Smooth muscle cell (in vitro differentiated cells): Measurements from ENCODE around the gene HINT3. TPM values are rescaled to one million over a fixed set of nuclear protein-coding genes. Genes with fewer than 3 reads are reported as not detected.

Experiments
- DNase-seq: peaks from one replicate; lab custom pipeline; 2025; ENCODE audit not compliant: unreplicated experiment; lab: John Stamatoyannopoulos, UW
- H2AFZ ChIP-seq: fragments of 200-600 bp; sonication (generic); 2 replicates; pipeline ENCODE4 v1.6.0; 2016; ENCODE audit warnings: antibody characterized with exemption, low read depth, mild to moderate bottlenecking
- H3F3A ChIP-seq: fragments of 200-600 bp; sonication (generic); 2 replicates; pipeline ENCODE4 v1.6.0; 2017; ENCODE audit warnings: antibody characterized with exemption, low read depth
- H3K27ac ChIP-seq: fragments of 200-600 bp; sonication (generic); 2 replicates; pipeline ENCODE4 v1.5.1; 2016; ENCODE audit warnings: low read depth, mild to moderate bottlenecking
- H3K27me3 ChIP-seq: fragments of 200-600 bp; sonication (generic); 2 replicates; pipeline ENCODE4 v1.6.1; 2016; ENCODE audit warnings: low read depth, mild to moderate bottlenecking
- H3K36me3 ChIP-seq: fragments of 200-600 bp; sonication (generic); 2 replicates; pipeline ENCODE4 v1.5.1; 2016; ENCODE audit warnings: low read depth
- H3K4me1 ChIP-seq: fragments of 200-600 bp; sonication (generic); 2 replicates; pipeline ENCODE4 v1.5.1; 2016; ENCODE audit warnings: low read depth
- H3K4me2 ChIP-seq: fragments of 200-600 bp; sonication (generic); 2 replicates; pipeline ENCODE4 v1.6.0; 2016; ENCODE audit warnings: mild to moderate bottlenecking
- H3K4me3 ChIP-seq: fragments of 200-600 bp; sonication (generic); 2 replicates; pipeline ENCODE4 v1.5.1; 2016; ENCODE audit warnings: mild to moderate bottlenecking
- H3K79me2 ChIP-seq: fragments of 200-600 bp; sonication (generic); 2 replicates; pipeline ENCODE4 v1.6.0; 2016; ENCODE audit warnings: low read depth, mild to moderate bottlenecking
- H3K9ac ChIP-seq: fragments of 200-600 bp; sonication (generic); 2 replicates; pipeline ENCODE4 v1.6.0; 2016; ENCODE audit warnings: low read depth
- H3K9me3 ChIP-seq: fragments of 200-600 bp; sonication (generic); replicated peaks from 2 replicates; pipeline ENCODE4 v1.5.1; 2016; ENCODE audit warnings: low read depth
- H4K20me1 ChIP-seq: fragments of 200-600 bp; sonication (generic); 2 replicates; pipeline ENCODE4 v1.6.0; 2016; ENCODE audit warnings: low read depth
- CTCF ChIP-seq: fragments of 200-600 bp; sonication (generic); IDR thresholded peaks from 2 replicates; pipeline ENCODE4 v1.5.1; 2017; ENCODE audit warnings: borderline replicate concordance, mild to moderate bottlenecking, antibody characterized with exemption; ENCODE audit not compliant: insufficient read depth, poor library complexity, severe bottlenecking
- WGBS: methylation state at CpG from one replicate; pipeline ENCODE4 v1.1.7; 2016; ENCODE audit warnings: low lambda C conversion rate; 5-methylcytosine and 5-hydroxymethylcytosine counted together
- polyA plus RNA-seq: library from polyadenylated mRNA; unstranded; fragments of >200 nt; fragmentation: Nextera tagmentation; extraction: Ambion mirVana; gene quantifications from 2 replicates; pipeline ENCODE4 v1.2.1, GENCODE V29; 2016
- total RNA-seq: library from RNA; depleted of rRNA; stranded (reverse); fragments of >200 nt; gene quantifications from 2 replicates; pipeline ENCODE4 v1.2.3, GENCODE V29; 2014

HINT3 gene
- total and polyA plus RNA-seq, 2 experiments from 2014 or later, result 6.8 to 13.1 TPM

- H3K9me3 ChIP-seq, result no peaks in the 10 kb centered on the region
- no peak overlapping the region for H3K27ac ChIP-seq
- no peaks in the 10 kb centered on the region for H4K20me1 ChIP-seq
- H3K4me1 ChIP-seq, result peaks cover 14% of the 10 kb centered on the region
- H3K79me2 ChIP-seq, result no peaks in the 10 kb centered on the region
- H3K36me3 ChIP-seq, result no peaks in the 10 kb centered on the region
- no peak overlapping the region for H3K4me3 ChIP-seq
- DNase-seq, result no peak
- no peak for TF ChIP-seq CTCF
- H3K27me3 ChIP-seq, result no peaks in the 10 kb centered on the region
- no peak overlapping the region for H3K9ac ChIP-seq
- 60% methylated on average over 1 of the region's 1 CpG for WGBS
- H3K4me2 ChIP-seq, result no peak overlapping the region
- peaks cover 29% of the 10 kb centered on the region for H3F3A ChIP-seq
- H2AFZ ChIP-seq, result no peak overlapping the region
Observed at GRCh38 chr6:125939026-125939425, 17.5 kb upstream of the HINT3 start.

- Histone ChIP-seq H4K20me1 (no peaks in the 10 kb centered on the region), H3K27ac (no peak overlapping the region), H3K4me1 (peaks cover 21% of the 10 kb centered on the region), H3K4me3 (no peak overlapping the region), H3F3A (peaks cover 37% of the 10 kb centered on the region), H3K9ac (no peak overlapping the region), H3K36me3 (no peaks in the 10 kb centered on the region), H3K27me3 (no peaks in the 10 kb centered on the region), H3K4me2 (no peak overlapping the region), H2AFZ (no peak overlapping the region), H3K79me2 (no peaks in the 10 kb centered on the region), H3K9me3 (no peaks in the 10 kb centered on the region)
- TF ChIP-seq CTCF, result no peak
- DNase-seq, result no peak
- 83% methylated on average over 2 of the region's 2 CpGs for WGBS
Observed at GRCh38 chr6:125939791-125940190, 16.8 kb upstream of the HINT3 start.

DNA sequence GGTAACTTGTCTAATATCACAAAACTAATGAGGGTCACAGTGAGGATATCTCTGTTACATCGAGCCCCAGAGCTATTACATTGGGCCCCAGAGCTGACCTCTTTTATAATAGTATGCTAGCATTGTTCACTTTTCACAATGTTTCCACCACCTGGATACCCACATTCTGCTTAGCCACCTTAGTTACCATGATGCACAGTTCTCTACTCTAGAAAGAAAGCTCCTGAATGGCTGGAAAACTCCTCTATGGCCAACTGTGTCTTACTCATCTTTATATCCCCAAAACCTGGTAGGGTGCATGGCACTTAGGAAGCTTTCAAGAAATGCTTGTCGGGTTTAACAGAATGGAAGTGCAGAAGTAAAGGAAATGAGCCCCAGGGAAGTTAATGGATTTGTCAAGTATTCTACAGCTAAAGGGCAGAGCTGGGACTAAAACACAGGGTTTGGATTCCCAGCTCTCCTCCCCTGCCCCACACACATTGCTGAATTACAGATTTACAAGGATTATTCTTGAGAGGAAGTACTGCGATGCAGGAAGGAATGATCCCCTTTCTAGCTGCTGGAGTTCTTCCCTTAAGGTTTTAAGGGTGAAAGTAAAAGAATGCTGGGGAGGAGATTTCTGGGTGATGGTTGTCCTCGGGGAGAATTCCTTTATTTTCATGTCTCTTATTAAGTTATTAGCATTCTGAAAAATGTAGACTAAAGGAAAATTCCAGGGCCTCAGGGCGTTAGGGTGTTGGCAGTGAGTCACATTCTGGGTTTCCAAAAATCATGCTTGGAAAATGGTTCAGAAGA lies 16.1 kb upstream of the HINT3 start:
- Histone ChIP-seq H3K4me1 (peaks cover 28% of the 10 kb centered on the region), H3K9ac (no peak overlapping the region), H3K79me2 (no peaks in the 10 kb centered on the region), H3K27me3 (no peaks in the 10 kb centered on the region), H3K4me3 (no peak overlapping the region), H2AFZ (peak overlapping the region; percentile 57), H3K9me3 (no peaks in the 10 kb centered on the region), H3K27ac (peak overlapping the region; percentile 94), H3K36me3 (no peaks in the 10 kb centered on the region), H3F3A (peaks cover 44% of the 10 kb centered on the region), H4K20me1 (no peaks in the 10 kb centered on the region), H3K4me2 (peak overlapping the region; percentile 69)
- 39% methylated on average over 5 of the region's 5 CpGs for WGBS
- no peak for DNase-seq
- no peak for TF ChIP-seq CTCF
